GM23338 (cell line): ENCODE measurements around the gene RNLS. TPM values are rescaled to one million over a fixed set of nuclear protein-coding genes. Genes with fewer than 3 reads are reported as not detected.

ENCODE experiments used
- ETS1 ChIP-seq: IDR thresholded peaks from 2 replicates; pipeline ENCODE4 v1.6.1; 2016; ENCODE audit warnings: antibody characterized with exemption
- EZH2 ChIP-seq: fragments of 200-600 bp; sonication (generic); IDR thresholded peaks from one replicate; pipeline ENCODE4 v1.8.0; 2017; ENCODE audit warnings: antibody characterized with exemption, mild to moderate bottlenecking, low read depth; ENCODE audit not compliant: unreplicated experiment
- EZH2phosphoT487 ChIP-seq: fragments of 200-600 bp; sonication (generic); IDR thresholded peaks from one replicate; pipeline ENCODE4 v1.8.1; 2018; ENCODE audit warnings: antibody characterized with exemption; ENCODE audit not compliant: unreplicated experiment
- JUNB ChIP-seq: IDR thresholded peaks from one replicate; pipeline ENCODE4 v1.6.1; 2016; ENCODE audit warnings: antibody characterized with exemption; ENCODE audit not compliant: unreplicated experiment
- NANOG ChIP-seq: IDR thresholded peaks from 2 replicates; pipeline ENCODE4 v1.6.1; 2016; ENCODE audit warnings: antibody characterized with exemption, borderline replicate concordance
- REST ChIP-seq: IDR thresholded peaks from one replicate; pipeline ENCODE4 v1.6.1; 2018; ENCODE audit warnings: antibody characterized with exemption; ENCODE audit not compliant: unreplicated experiment
- STAT1 ChIP-seq: IDR thresholded peaks from one replicate; pipeline ENCODE4 v1.6.1; 2016; ENCODE audit warnings: antibody characterized with exemption; ENCODE audit not compliant: unreplicated experiment
- ZNF331 ChIP-seq: fragments of 250-450 bp; sonication (Bioruptor Pico); IDR thresholded peaks from 2 replicates; pipeline ENCODE4 v1.5.0; 2020; ENCODE audit warnings: low read depth, mild to moderate bottlenecking, moderate library complexity
- ZNF462 ChIP-seq: fragments of 250-450 bp; sonication (Bioruptor Pico); IDR thresholded peaks from 2 replicates; pipeline ENCODE4 v1.5.0; 2020; ENCODE audit warnings: mild to moderate bottlenecking, moderate library complexity
- polyA plus RNA-seq: library from polyadenylated mRNA; unstranded; fragments of >200 nt; fragmentation: Nextera tagmentation; extraction: Ambion mirVana; gene quantifications from 2 replicates; pipeline ENCODE4 v1.2.1, GENCODE V29; 2016
- total RNA-seq: library from RNA; depleted of rRNA; stranded (reverse); fragments of >200 nt; shearing (Covaris generic); gene quantifications from 2 replicates; pipeline ENCODE4 v1.2.3, GENCODE V29; 2014

Gene RNLS
- total and polyA plus RNA-seq, 2 experiments from 2014 or later: 8.8 to 15.2 TPM

GRCh38 chr10:88259381-88259780, 323.7 kb downstream of the RNLS start (continued):
- TF ChIP-seq ZNF462 (CRISPR knock-in tag) (no peak), EZH2phosphoT487 (no peak), JUNB (no peak), EZH2 (no peak), STAT1 (no peak), ETS1 (no peak), ZNF331 (CRISPR knock-in tag) (no peak), REST (no peak), NANOG (no peak)
